Right atrium auricular region (tissue), 2 donors: ENCODE data around the gene DNAJC15. TPM values are rescaled to one million over a fixed set of nuclear protein-coding genes. Genes with fewer than 3 reads are reported as not detected.

ENCODE experiments used
- DNase-seq: peaks from one replicate; pipeline ENCODE4 v3.0.0-alpha.2; 2019; ENCODE audit warnings: low spot score
- H3K27ac ChIP-seq, 2 donors: fragments of 200-600 bp; sonication (generic); 1 replicate in 1 of 2; 2 replicates in 1 of 2; pipeline ENCODE4 v1.5.1; 2016 to 2019
- H3K27me3 ChIP-seq, 2 donors: fragments of 200-600 bp; sonication (generic); one replicate each; pipeline versions ENCODE4 v1.5.1 to v1.6.0; 2017 to 2019
- H3K36me3 ChIP-seq: fragments of 200-600 bp; sonication (generic); one replicate; pipeline ENCODE4 v1.5.1; 2016
- H3K4me1 ChIP-seq, 2 donors: fragments of 200-600 bp; sonication (generic); one replicate each; pipeline versions ENCODE4 v1.5.1 to v1.6.0; 2017 to 2019
- H3K4me3 ChIP-seq, 2 donors: fragments of 200-600 bp; sonication (generic); 1 replicate in 1 of 2; 2 replicates in 1 of 2; pipeline ENCODE4 v1.5.1; 2017 to 2019; ENCODE audit warnings: mild to moderate bottlenecking in 1 of 2, moderate library complexity in 1 of 2
- H3K9me3 ChIP-seq, 2 donors: fragments of 200-600 bp; sonication (generic); one replicate each; pipeline ENCODE4 v1.5.1; 2019
- CTCF ChIP-seq, 2 donors: fragments of 200-600 bp; sonication (generic); IDR thresholded peaks; one replicate each; pipeline ENCODE4 v1.5.1; 2019; ENCODE audit warnings: antibody characterized with exemption in 2 of 2
- total RNA-seq, 2 donors: library from RNA; depleted of rRNA; stranded (reverse); fragments of >200 nt; gene quantifications; one replicate each; pipeline ENCODE4 v1.1.0, GENCODE V29; 2016

Gene DNAJC15
- total RNA-seq, 2 donors from 2014 or later: 10.8 to 14.0 TPM

GRCh38 chr13:43083750-43084149 is 60.4 kb downstream of the DNAJC15 start:
- TF ChIP-seq CTCF (IDR thresholded peaks at IDR 0.05): no peak
- no peaks in the 10 kb centered on the region for H3K9me3 ChIP-seq
- no peaks in the 10 kb centered on the region for H3K36me3 ChIP-seq
- H3K27ac ChIP-seq: no peak overlapping the region
- H3K27me3 ChIP-seq: no peaks in the 10 kb centered on the region
- DNase-seq: no peak
- H3K4me3 ChIP-seq: no peak overlapping the region
- no peaks in the 10 kb centered on the region for H3K4me1 ChIP-seq

- H3K9me3 ChIP-seq: peaks cover 0 to 7% of the 10 kb centered on the region in 2 donors
- no peak overlapping the region for H3K4me3 ChIP-seq
- H3K27me3 ChIP-seq: no peaks in the 10 kb centered on the region
- no peak overlapping the region for H3K27ac ChIP-seq
- no peaks in the 10 kb centered on the region for H3K4me1 ChIP-seq
- TF ChIP-seq CTCF (IDR thresholded peaks at IDR 0.05): peak; percentile 62 to 76
- H3K36me3 ChIP-seq: no peaks in the 10 kb centered on the region
- DNase-seq: no peak
These were observed 62.2 kb downstream of the DNAJC15 start for GRCh38 chr13:43085545-43085944.

- Histone ChIP-seq H3K4me3 (no peak overlapping the region), H3K27me3 (no peaks in the 10 kb centered on the region), H3K27ac (no peak overlapping the region), H3K36me3 (no peaks in the 10 kb centered on the region), H3K9me3 (peaks cover 0 to 7% of the 10 kb centered on the region in 2 donors), H3K4me1 (no peaks in the 10 kb centered on the region)
- DNase-seq: no peak
- no peak for TF ChIP-seq CTCF (IDR thresholded peaks at IDR 0.05)
These were observed 62.8 kb downstream of the DNAJC15 start for GRCh38 chr13:43086181-43086580.

GRCh38 chr13:43088093-43088511 is 64.7 kb downstream of the DNAJC15 start:
- no peak for DNase-seq
- H3K4me3 ChIP-seq: peak overlapping the region in 1 of 2 donors; percentile 38
- no peaks in the 10 kb centered on the region for H3K4me1 ChIP-seq
- no peaks in the 10 kb centered on the region for H3K36me3 ChIP-seq
- peak overlapping the region in 1 of 2 donors; percentile 29 for H3K27ac ChIP-seq
- peaks cover 0 to 7% of the 10 kb centered on the region in 2 donors for H3K9me3 ChIP-seq
- TF ChIP-seq CTCF (IDR thresholded peaks at IDR 0.05): no peak
- H3K27me3 ChIP-seq: no peaks in the 10 kb centered on the region

- H3K9me3 ChIP-seq: peaks cover 0 to 7% of the 10 kb centered on the region in 2 donors
- H3K27ac ChIP-seq: no peak overlapping the region
- DNase-seq: no peak
- no peaks in the 10 kb centered on the region for H3K36me3 ChIP-seq
- no peaks in the 10 kb centered on the region for H3K27me3 ChIP-seq
- no peaks in the 10 kb centered on the region for H3K4me1 ChIP-seq
- no peak for TF ChIP-seq CTCF (IDR thresholded peaks at IDR 0.05)
- no peak overlapping the region for H3K4me3 ChIP-seq
These were observed 66.6 kb downstream of the DNAJC15 start for GRCh38 chr13:43089912-43090498.

- H3K4me1 ChIP-seq: peaks cover 0 to 9% of the 10 kb centered on the region in 2 donors
These were observed 71.5 kb downstream of the DNAJC15 start for GRCh38 chr13:43094901-43095300.

More at GRCh38 chr13:43094901-43095300, 71.5 kb downstream of the DNAJC15 start:
- Histone ChIP-seq H3K4me3 (no peak overlapping the region), H3K27ac (no peak overlapping the region), H3K36me3 (no peaks in the 10 kb centered on the region), H3K9me3 (peaks cover 0 to 5% of the 10 kb centered on the region in 2 donors), H3K27me3 (no peaks in the 10 kb centered on the region)
- DNase-seq: no peak
- no peak for TF ChIP-seq CTCF (IDR thresholded peaks at IDR 0.05)
